Measurements from ENCODE around the gene TESPA1.

- TF ChIP-seq CTCF (IDR thresholded peaks at IDR 0.05), result no peak
- no peak for TF ChIP-seq POLR2A (IDR thresholded peaks at IDR 0.05)
These were observed 47.8 kb downstream of the TESPA1 start for GRCh38 chr12:54936736-54937135.

Measured in uterus (tissue), 2 donors.